ENCODE data around the gene AHR.

The AHR gene

DNA sequence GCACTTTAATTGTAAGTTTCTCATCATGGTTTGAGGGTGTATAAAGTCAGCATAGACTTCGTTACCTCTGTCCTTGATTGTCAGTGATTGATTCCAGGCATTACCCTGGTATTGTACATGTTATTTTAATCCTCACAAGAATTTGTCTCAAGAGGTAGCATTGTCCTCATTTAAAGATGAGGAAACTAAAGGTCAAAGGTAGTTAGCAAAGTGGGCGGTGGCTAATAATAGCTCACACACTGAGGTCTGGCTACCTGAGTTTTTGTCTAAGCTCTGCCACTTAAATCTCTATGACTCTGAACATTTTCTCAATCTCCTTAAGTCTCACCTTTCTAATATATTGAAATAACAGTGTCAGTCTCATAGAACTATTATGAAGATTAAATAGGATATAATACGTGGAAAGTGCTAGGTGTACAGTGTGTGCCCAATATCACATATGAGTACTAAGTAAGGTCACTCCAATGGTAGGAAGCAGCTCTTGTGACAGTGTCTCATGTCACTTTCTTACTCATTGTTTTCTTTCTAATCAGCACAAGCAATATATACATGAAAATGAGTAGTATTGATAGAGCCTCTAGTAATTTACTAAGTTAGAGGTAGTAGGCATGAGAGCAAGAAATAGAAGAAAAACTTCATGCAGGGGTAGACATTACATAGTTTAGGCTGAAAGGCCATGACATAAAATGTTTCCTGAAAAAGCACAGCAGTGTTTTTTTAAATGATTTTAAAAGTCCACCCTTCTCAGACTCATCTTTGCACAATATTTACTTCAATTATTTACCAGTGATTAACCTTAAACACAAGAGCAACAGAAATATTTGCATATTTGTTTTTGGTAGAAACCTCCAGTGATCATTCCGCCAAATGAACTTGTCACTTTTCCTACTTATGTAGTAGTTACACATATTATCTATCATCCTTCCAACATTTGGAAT, 21.0 kb downstream of the AHR start:
- no peak for DNase-seq (ENCODE audit: low spot score)
- in situ Hi-C loops (cut with MboI; ENCODE audit: low sequenced_read_pairs, unreplicated experiment), result loop anchor here (25.0 kb wide), 1 partner anchor 343 kb away; no protein-coding TSS in a partner anchor
- TF ChIP-seq, protein P1, sequence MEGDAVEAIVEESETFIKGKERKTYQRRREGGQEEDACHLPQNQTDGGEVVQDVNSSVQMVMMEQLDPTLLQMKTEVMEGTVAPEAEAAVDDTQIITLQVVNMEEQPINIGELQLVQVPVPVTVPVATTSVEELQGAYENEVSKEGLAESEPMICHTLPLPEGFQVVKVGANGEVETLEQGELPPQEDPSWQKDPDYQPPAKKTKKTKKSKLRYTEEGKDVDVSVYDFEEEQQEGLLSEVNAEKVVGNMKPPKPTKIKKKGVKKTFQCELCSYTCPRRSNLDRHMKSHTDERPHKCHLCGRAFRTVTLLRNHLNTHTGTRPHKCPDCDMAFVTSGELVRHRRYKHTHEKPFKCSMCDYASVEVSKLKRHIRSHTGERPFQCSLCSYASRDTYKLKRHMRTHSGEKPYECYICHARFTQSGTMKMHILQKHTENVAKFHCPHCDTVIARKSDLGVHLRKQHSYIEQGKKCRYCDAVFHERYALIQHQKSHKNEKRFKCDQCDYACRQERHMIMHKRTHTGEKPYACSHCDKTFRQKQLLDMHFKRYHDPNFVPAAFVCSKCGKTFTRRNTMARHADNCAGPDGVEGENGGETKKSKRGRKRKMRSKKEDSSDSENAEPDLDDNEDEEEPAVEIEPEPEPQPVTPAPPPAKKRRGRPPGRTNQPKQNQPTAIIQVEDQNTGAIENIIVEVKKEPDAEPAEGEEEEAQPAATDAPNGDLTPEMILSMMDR (IDR thresholded peaks at IDR 0.05; ENCODE audit: borderline replicate concordance, control extremely low read depth, extremely low read depth, insufficient read depth, missing control alignments), result no peak

DNA sequence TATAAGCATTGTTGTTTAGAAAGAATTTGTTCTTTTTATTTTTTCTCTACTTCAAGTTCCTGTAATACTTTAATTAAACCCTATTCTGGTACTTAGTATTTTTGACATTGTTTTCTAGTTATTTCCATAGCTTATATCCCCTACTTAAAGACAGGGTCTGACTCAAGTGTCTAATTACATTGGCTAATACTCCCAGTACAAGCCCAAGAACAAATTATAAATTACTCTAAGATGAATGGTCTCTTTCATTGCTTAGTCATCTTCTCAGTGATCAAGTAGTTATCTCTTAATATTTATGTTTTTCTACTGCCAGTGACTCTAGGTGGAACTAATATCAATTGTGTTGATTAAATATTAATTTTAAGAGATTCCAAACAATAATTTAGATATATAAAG, 21.6 kb downstream of the AHR start:
- in situ Hi-C loops (cut with MboI; ENCODE audit: low sequenced_read_pairs, unreplicated experiment), result loop anchor here (25.0 kb wide), 1 partner anchor 342 kb away; no protein-coding TSS in a partner anchor

DNA sequence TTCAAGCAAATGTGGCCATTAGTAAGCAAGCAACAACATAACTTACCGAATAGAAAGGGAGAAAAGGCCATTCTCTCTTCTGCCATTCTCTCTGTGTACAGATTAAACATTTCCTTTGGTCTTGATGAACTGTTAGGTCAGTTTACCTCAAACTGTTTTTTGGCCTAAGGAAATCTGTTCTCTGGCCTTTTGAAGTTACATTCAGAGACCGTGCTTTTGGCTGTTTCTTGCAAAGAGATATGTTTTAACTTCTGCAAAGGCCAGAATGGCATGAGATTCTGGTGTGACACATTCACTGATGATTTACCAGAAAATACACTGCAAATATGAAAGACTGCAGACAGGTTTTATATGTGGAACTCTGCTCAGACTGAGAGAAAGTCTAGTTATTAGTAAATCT, 22.2 kb downstream of the AHR start:
- TF ChIP-seq, protein P1 (IDR thresholded peaks at IDR 0.05; ENCODE audit: borderline replicate concordance, control extremely low read depth, extremely low read depth, insufficient read depth, missing control alignments), result no peak
- in situ Hi-C loops (cut with MboI; ENCODE audit: low sequenced_read_pairs, unreplicated experiment), result loop anchor here (25.0 kb wide), 1 partner anchor 342 kb away; no protein-coding TSS in a partner anchor
- no peak for DNase-seq (ENCODE audit: low spot score)

More for the DNA sequence above, 21.6 kb downstream of the AHR start:
- TF ChIP-seq, protein P1 (IDR thresholded peaks at IDR 0.05; ENCODE audit: borderline replicate concordance, control extremely low read depth, extremely low read depth, insufficient read depth, missing control alignments), result no peak
- no peak for DNase-seq (ENCODE audit: low spot score)

DNA sequence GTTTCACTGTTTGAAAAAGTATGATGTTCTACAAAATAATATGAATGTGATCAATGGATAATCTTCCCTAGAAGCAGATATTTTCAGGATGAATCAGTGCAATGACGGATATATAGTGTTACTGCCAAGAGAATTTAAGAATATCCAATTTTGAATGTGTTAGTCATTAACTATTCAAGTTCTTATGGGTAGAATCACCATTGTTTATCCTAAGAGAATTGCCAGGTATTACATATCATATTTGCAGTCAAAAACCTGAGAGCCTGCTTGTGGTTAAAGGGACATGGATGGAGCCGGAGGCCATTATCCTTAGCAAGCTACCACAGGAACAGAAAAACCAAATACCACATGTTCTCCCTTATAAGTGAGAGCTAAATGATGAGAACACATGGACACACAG, 26.9 kb downstream of the AHR start:
- DNase-seq (ENCODE audit: low spot score), result no peak
- in situ Hi-C loops (cut with MboI; ENCODE audit: low sequenced_read_pairs, unreplicated experiment), result no loop called here
- TF ChIP-seq, protein P1 (IDR thresholded peaks at IDR 0.05; ENCODE audit: borderline replicate concordance, control extremely low read depth, extremely low read depth, insufficient read depth, missing control alignments), result no peak

DNA sequence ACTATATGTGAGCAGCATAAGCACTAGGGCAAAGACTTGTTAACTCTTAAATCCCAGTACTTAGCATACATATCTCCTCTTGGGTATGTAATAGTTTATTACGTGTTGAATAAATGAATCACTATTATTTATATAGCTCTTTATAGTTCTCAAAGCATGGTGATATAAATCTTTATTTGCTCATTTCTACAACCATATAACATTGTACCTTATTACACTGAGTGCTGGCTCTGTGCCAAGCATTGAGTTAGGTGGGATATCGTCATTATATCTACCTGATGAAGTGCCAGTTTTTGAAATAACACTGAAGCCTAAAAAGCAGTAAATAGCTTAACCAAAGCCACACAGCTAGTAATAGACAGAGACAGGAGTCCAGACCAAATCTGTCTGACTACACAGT, 27.9 kb downstream of the AHR start:
- in situ Hi-C loops (cut with MboI; ENCODE audit: low sequenced_read_pairs, unreplicated experiment), result no loop called here
- TF ChIP-seq, protein P1 (IDR thresholded peaks at IDR 0.05; ENCODE audit: borderline replicate concordance, control extremely low read depth, extremely low read depth, insufficient read depth, missing control alignments), result no peak
- no peak for DNase-seq (ENCODE audit: low spot score)

DNA sequence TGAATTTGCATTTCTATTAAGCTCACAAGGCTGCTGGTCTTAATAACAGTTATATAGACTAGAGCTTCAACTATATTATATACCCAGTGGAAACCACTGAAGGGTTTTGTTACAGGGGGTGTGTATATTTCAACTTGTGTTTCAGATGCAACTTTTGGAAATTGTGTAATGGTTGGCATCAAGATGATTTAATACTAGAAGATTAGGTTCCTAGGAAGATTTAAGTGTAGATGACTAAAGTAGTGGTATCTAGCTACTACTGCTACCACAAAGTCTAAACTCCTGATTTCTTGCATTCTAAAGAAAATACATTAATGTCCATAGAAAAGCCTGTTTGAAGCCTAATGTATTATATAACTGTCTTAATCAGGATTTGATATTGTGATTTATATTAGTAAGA, 30.2 kb downstream of the AHR start:
- in situ Hi-C loops (cut with MboI; ENCODE audit: low sequenced_read_pairs, unreplicated experiment), result no loop called here
- DNase-seq (ENCODE audit: low spot score), result no peak
- TF ChIP-seq, protein P1 (IDR thresholded peaks at IDR 0.05; ENCODE audit: borderline replicate concordance, control extremely low read depth, extremely low read depth, insufficient read depth, missing control alignments), result no peak
